BJ (cell line): ENCODE results near the gene GBF1. TPM values are rescaled to one million over a fixed set of nuclear protein-coding genes. Genes with fewer than 3 reads are reported as not detected.

ENCODE experiments used
- CTCF ChIA-PET: fragments of 350-600 bp; formaldehyde crosslinking; extraction: SDS; loops from one replicate; lab custom pipeline; 2021; ENCODE audit warnings: antibody characterized with exemption, inconsistent platforms; lab: Yijun Ruan, JAX
- POLR2A ChIA-PET: fragments of 300-600 bp; sonication (Branson Sonifier 250); formaldehyde crosslinking; extraction: SDS; loops from one replicate; lab custom pipeline; 2021; ENCODE audit warnings: antibody characterized with exemption; lab: Charles Lee
- DNase-seq: peaks from one replicate; pipeline ENCODE4 v3.0.0-alpha.2; 2011; ENCODE audit warnings: low read depth
- H3K27me3 ChIP-seq: 2 replicates; pipeline ENCODE4 v1.6.0; 2011; ENCODE audit warnings: low read length; ENCODE audit not compliant: control insufficient read depth, insufficient read depth
- H3K36me3 ChIP-seq: 2 replicates; pipeline ENCODE4 v1.5.1; 2011; ENCODE audit warnings: low read length; ENCODE audit not compliant: control insufficient read depth, insufficient read depth
- H3K4me3 ChIP-seq: 2 replicates; pipeline ENCODE4 v1.5.1; 2011; ENCODE audit warnings: low read depth, mild to moderate bottlenecking, control low read depth, low read length
- CTCF ChIP-seq: IDR thresholded peaks from 2 replicates; pipeline ENCODE4 v1.5.1; 2011; ENCODE audit warnings: low read depth, mild to moderate bottlenecking, control low read depth, inconsistent platforms, low read length, moderate library complexity; ENCODE audit not compliant: insufficient read depth
- polyA plus RNA-seq: library from polyadenylated mRNA; depleted of rRNA; stranded (reverse); fragments of >200 nt; gene quantifications from 2 replicates; pipeline ENCODE4 v1.2.3, GENCODE V29; 2011

GBF1 gene
- polyA plus RNA-seq, 1 experiment, result 28.4 TPM

- no peak for TF ChIP-seq CTCF
- ChIA-PET POLR2A (no interaction called here), CTCF (interaction anchor here (0.6 to 1.8 kb wide), 3 partner anchors 11 to 33 kb away, joined by 3 to 4 read pairs (median 3); no protein-coding TSS in a partner anchor)
- Histone ChIP-seq H3K36me3 (no peaks in the 10 kb centered on the region; the same call in 1 of the 2 replicates), H3K4me3 (no peak overlapping the region), H3K27me3 (no peaks in the 10 kb centered on the region)
- DNase-seq, result no peak
Measured at GRCh38 chr10:102316421-102316820, 71.1 kb downstream of the GBF1 start.

- no peak for DNase-seq
- no peaks in the 10 kb centered on the region for H3K27me3 ChIP-seq
- no peak overlapping the region for H3K4me3 ChIP-seq
- ChIA-PET POLR2A (no interaction called here), CTCF (interaction anchor here (0.6 kb wide), 1 partner anchor 171 kb away, joined by 3 read pairs; no protein-coding TSS in a partner anchor)
- no peaks in the 10 kb centered on the region; the same call in 1 of the 2 replicates for H3K36me3 ChIP-seq
- no peak for TF ChIP-seq CTCF
Measured at GRCh38 chr10:102322914-102323313, 77.6 kb downstream of the GBF1 start.

DNA sequence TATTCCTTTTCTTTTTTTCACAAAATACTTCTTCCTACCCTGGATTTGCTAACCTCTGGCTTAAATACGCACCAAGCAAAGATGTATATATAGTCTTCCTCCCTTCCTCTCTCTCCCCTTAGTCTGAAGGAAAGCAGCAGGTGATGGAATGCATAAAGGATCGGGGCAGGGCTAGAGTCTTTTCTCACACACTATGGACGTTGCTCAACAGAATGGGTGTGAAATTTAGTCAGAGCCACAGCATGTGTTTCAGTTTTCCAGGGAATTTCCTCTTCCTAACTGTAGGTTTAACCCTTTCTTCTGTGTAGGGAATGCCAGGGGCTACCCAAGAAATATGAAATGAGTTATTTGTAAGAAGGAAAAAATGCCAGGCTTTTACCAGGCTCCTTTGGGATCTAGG, 78.7 kb downstream of the GBF1 start:
- Histone ChIP-seq H3K27me3 (no peaks in the 10 kb centered on the region), H3K36me3 (no peaks in the 10 kb centered on the region; the same call in 1 of the 2 replicates), H3K4me3 (no peak overlapping the region)
- CTCF ChIA-PET, result no interaction called here
- no peak for DNase-seq
- POLR2A ChIA-PET, result no interaction called here
- TF ChIP-seq CTCF, result no peak

- DNase-seq, result no peak
- no peaks in the 10 kb centered on the region; the same call in 1 of the 2 replicates for H3K36me3 ChIP-seq
- no peak for TF ChIP-seq CTCF
- ChIA-PET POLR2A (interaction anchor here (0.6 kb wide), 1 partner anchor 16 kb away, joined by 13 read pairs; no protein-coding TSS in a partner anchor), CTCF (interaction anchor here (1.1 to 3.5 kb wide), 2 partner anchors 25 to 95 kb away, joined by 3 to 14 read pairs; no protein-coding TSS in a partner anchor)
- H3K4me3 ChIP-seq, result no peak overlapping the region
- H3K27me3 ChIP-seq, result no peaks in the 10 kb centered on the region
Measured at GRCh38 chr10:102326031-102326430, 80.7 kb downstream of the GBF1 start.

GRCh38 chr10:102327002-102327401, 81.7 kb downstream of the GBF1 start:
- CTCF ChIA-PET, result interaction anchor here (3.5 kb wide), 1 partner anchor 96 kb away, joined by 14 read pairs; no protein-coding TSS in a partner anchor
- POLR2A ChIA-PET, result no interaction called here
- Histone ChIP-seq H3K4me3 (no peak overlapping the region), H3K27me3 (no peaks in the 10 kb centered on the region), H3K36me3 (no peaks in the 10 kb centered on the region)
- no peak for DNase-seq
- no peak for TF ChIP-seq CTCF
